HG03432 (cell line): ENCODE results near the gene METTL6.
A peak's percentile ranks its signal among the peaks of the same experiment; 100 is the strongest.
"Not testable (repeated sequence)": the region's sequence is repeated elsewhere in the genome, so short reads cannot be mapped to it uniquely, and the experiment has no call there.

Experiments used
- ATAC-seq: cut with Tn5 transposase; IDR thresholded peaks from one replicate; pipeline ENCODE4 v1.9.1; 2021; ENCODE audit warnings: mild to moderate bottlenecking, moderate library complexity; ENCODE audit not compliant: unreplicated experiment

METTL6 gene

DNA sequence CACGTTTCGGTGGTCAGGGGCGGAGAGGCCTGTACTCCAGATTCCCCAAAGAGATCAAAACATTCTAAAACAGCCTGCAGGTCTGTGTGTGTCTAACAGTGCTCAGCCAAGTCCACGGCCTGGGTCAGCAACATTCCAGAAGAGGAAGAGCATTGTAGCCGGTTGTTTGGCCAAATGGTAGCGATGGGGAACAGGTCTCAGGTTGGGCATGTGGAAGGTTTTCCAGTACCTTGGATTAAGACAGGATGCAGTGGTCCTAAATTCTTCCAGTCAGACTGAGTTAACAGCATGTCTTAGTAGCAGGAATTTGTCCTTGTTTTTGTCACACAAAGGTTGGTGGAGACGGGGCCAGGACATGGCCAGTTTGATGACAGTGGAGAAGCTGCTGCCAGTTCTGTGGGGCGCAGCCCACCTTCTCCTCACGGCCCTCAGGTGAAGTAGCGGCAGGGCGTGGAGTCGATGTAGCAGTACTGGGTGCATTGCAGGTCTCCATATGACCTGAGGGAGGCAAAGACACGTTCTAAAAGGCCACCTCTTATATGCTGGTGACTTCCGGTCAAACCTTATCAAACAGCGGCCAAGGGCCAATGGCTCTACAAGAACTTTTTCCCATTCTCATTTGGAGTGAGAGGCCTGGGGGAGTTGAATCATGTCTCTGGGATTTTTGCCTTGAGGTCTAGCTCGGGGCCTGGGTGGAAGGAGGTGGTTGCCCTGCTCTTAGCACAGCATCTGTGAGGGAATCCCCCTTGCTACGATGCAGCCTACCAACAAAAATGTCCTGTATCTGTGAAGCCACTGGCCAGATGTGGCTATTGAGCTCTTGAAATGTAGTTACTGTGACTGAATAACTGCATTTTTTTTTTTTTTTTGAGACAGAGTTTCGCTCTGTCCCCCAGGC is 24.1 kb upstream of the METTL6 start:
- ATAC-seq, result no peak

GRCh38 chr3:15450438-15451215 is 23.3 kb upstream of the METTL6 start:
- no peak for ATAC-seq

DNA sequence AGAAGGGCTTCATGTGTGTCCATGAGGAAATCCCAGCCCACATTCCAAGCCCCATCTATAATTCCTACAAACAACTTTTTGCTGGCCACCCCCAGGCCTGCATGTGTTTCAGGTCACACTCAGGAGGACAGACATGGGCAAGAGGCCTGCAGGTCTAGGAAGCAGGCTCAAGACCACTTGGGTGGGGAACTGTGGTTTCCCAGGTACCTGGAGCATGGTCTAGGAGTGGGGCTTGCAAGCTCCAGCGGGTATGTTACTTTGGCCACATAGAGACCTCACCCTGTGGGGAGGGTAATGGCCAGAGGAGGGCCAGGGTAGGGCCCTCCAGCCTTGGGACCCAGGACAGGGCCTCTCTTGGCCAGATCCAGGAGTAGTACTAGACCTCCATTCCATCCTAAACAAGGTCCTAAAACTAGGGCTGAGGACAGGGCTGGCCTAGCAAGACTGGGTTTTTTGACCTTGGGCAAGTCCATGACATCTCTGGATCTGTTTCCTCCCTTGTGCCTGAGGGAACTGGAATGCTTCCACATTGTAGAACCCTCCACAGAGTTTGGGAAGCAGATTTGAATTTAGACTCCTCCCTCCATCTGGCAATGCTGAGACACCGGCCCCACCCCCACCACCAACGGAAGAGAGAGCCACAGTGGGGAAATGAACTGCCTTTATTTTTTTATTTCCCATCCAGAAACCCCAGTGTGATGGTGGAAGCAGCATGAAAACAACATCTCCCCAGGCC is 22.3 kb upstream of the METTL6 start:
- ATAC-seq, result no peak

DNA sequence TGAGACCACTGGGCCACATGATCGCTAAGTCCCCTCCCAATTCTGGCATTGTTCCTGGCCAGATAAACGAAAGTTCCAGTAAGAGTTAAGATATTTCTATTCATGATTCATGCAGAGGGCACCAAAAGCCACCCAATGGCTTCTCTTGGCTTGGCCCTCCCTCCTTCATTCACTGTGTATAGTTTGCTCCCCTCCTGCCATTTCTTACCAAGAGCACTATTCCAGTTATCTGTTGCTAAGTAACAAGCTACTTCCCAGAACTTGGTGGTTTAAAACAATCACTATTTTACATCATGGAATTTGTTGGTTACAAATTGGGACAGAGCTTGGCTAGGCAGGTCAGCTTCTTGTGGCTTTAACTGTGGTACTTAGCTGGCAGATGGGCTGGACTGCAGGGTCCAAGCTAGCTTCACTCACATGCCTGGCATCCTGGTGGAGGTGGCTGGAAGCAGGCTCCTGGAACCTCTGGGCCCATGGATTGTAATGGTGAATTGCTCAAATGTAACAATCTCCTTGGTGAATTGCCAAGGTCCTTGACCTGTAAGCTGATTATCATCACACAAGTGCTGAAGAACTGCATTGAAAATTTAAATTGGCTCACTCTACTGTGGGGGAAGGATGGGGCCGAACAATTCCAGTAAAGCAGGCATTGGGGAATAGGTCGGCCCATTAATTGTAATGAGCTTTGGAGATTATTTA is 16.6 kb upstream of the METTL6 start:
- no peak for ATAC-seq

GRCh38 chr3:15440891-15441290 is 13.5 kb upstream of the METTL6 start:
- no peak for ATAC-seq

DNA sequence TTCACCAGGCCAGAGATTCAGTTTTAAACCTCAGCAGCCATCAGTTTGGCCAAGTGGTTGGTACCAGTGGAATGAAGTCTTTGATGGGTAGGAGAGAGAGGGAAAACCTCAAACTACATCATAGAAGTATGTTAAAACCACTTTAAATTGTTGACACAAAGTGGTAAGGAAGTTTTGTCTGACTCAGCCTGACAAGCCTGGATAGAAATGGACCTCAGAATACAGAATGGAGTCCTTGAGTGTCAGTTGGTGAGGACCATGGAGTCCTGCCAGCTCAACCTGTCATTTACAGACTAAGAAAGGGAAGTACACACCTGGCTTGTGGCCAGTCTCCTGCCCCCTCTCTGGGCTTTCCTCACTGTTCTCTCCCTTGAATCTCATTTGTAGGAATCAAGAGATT is 12.1 kb upstream of the METTL6 start:
- ATAC-seq, result no peak

DNA sequence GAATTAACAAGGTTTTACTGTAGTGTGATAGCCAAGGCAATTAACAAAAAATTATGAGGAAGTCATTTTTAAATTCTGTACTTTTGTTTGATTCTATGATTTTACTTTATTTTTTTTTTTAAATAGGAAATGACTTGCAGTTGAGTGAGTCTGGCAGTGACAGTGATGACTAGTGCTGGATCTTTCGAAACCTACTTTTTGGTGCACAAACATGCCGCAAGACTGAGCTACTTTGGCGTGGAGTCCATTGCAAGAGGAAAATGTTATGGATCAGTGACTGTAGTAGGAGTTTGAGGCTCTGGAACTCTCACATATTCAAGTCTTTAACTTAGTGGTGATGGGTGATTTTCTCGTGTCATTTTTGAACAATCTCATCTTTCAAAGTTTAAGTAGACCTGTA is 11.6 kb upstream of the METTL6 start:
- no peak for ATAC-seq

- no peak for ATAC-seq
Observed at GRCh38 chr3:15436246-15436645, 8.9 kb upstream of the METTL6 start.

GRCh38 chr3:15434756-15435155 is 7.4 kb upstream of the METTL6 start:
- ATAC-seq, result no peak

- no peak for ATAC-seq
Observed at GRCh38 chr3:15433531-15433930, 6.2 kb upstream of the METTL6 start.

DNA sequence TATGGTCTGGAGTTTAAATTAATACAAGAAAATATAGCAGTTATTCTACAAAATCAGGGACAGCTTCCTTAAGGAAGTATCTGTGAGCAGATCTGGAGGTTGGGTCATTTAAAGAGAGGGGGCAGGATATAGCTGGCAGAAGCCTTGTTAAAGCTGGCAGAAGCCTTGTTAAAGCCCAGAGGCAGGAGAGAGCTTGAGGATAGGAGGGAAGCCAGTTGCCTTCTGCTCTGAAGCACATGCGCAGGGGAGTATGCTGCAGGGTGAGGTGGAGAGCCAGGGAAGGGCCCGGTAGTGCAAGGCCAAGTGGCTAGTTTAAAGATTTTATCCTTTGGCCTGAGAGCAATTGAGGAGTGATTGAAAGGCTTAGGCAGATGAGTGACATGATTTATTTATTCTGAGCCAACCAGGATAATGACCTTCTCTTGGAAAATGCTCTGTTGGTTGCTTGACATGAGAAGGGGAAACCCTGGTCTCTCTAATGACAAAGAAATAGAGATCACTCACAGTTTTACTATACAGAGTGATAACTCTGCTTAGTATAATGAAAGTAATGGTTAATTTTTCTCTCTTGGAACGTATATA is 4.0 kb upstream of the METTL6 start:
- no peak for ATAC-seq

DNA sequence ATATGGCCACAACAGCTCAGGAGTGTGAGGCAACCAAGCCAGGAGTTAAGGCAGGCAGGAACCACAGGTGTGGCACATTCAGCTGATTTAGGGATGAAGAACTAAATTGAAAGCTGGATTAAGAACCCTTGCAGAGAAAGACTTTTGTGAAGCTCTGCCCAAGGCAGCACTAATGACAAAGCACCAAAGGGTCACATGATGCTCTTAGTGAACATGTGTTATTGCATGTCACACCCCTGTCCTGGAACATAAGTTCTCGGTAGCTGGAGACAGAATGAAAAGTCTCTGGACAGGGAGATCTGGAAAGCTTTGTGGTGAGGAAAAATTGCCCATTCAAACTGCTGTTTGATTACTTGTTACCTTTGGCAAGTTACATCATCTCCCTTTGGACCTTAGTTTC is 3.3 kb upstream of the METTL6 start:
- no peak for ATAC-seq

DNA sequence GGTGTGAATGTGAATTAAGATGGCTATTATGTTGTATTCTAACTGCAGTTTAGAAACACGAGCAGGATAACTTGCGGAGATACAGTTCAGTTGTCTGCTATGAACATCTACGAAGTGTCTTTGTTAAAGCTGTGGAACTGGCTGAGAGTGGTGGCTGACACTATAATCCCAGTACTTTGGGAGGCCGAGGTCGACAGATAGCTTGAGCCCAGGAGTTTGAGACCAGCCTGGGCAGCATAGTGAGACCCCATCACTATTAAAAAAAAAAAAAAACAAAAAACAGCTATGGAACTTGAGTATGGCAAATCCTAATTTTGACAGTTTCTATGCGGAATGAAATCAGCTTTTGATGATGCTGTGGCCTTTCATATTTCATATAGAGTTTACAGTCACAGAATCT is 1.7 kb upstream of the METTL6 start:
- no peak for ATAC-seq

DNA sequence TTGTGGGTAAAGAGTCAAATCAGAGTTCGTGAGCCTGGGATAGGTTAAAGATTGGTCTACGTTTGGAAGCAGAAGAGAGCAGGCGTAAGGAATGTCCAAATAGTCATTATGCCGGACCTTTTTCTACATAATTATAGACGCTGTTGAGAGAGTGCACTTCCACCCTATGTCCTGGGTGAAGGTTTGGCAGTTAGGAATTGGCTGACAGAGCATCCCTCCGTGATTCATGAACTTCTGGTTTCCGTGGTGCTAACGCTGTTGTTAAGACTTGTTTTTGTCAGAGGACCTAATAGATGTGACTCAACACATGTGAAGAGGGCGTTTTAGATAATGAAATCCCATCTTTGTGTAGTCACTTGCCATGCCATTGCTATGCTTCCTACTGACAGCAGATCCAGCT is 1.2 kb upstream of the METTL6 start:
- no peak for ATAC-seq

DNA sequence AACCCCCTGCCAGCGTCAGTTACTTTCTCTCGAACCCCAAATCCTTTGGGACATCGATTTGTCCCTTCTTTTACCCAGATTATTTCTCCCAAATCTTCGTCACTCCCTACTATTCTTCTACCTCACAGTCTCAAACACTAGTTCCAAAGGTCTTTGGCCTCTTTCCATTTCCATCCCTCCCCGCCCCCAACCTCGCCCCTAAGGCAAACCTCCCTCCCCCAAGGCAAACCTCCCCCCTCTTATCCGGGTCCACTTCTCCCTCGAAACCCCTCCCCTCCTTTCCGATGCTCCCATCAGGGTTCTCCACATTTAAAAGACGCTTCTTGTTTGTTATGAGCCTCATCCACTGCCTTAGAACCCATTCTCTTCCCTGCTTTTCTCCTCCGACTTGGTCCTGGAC is 637 bp upstream of the METTL6 start:
- no peak for ATAC-seq

DNA sequence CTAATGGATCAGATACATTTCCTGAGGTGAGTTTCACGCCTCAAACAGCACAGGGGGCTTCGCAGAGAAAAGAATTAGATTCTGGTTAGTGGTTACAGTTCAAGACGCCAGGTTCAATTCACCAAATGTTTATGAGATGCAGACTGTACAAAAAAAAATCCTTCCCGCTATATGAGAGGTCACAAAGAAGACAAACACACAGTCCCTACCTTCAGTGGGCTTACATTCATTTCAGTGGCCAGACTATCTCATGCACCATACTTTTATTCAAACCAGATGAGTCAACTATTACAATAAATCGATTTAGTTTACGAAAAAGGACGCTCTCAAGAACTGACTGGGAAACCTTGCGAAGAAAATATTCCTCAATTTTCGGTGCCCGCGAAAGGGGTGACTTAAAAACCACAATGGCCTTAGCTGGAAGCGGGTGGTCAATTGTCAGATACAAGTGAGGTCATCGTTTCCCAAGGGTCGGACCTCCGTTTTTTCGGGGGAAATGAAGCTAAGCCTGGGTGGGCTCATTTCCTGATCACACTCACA is 695 bp downstream of the METTL6 start:
- peak; percentile 17 for ATAC-seq

DNA sequence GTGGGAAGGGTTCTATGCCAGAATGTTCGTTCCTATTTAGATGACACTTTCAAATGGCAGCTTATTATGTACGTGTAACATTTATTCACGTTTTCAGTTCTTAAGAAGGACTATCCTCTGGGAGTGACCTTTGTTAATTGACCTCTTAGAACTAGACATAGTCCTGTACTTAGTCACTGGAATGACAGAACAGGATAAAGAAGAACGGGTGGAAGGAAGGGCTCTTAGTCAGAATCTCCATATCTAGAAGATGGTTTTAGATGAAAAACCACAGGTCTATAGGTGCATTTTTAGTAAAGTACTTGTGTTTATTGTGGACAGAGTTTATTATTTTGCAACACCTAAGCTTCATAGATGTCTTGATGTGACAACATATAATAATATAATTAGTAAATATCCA is 6.5 kb downstream of the METTL6 start:
- ATAC-seq, result no peak

GRCh38 chr3:15410966-15411365 is 16.4 kb downstream of the METTL6 start:
- ATAC-seq, result not testable (repeated sequence)

DNA sequence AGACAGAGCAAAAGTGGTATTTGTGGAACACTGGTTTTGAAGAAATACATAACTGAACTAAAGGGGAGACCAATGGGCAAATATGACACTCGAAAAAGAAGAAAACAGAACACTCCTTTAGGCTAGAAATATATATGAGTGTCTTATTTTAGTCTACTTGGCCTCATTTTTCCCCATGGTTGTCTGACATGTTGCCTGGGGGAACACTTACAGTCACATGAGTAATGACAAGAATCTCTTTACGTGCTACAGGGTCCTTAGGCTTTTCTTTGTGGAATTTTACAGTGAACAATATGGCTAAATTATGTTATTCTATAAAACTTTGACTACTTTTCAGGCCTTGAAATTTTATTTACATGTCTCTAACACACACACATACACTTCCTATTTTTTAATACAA is 17.6 kb downstream of the METTL6 start:
- ATAC-seq, result no peak

GRCh38 chr3:15409239-15409638 is 18.1 kb downstream of the METTL6 start:
- no peak for ATAC-seq
